HCT116 (cell line): ENCODE data around the gene ICA1. TPM values are rescaled to one million over a fixed set of nuclear protein-coding genes. Genes with fewer than 3 reads are reported as not detected.
A peak's percentile ranks its signal among the peaks of the same experiment; 100 is the strongest.

Experiments
- ATAC-seq: fragments of 200-7000 bp; cut with Tn5 transposase; 2 replicates; pipeline ENCODE4 v1.9.1; 2020; ENCODE audit warnings: mild to moderate bottlenecking, moderate library complexity
- BruUV-seq: library from RNA; stranded (reverse); fragments of 400-500 nt; replicated peaks from 2 replicates; lab custom pipeline; 2021; lab: Mats Ljungman, UMichigan
- CTCF ChIA-PET: fragments of 300-600 bp; sonication (Branson Sonifier 250); formaldehyde crosslinking; loops from one replicate; lab custom pipeline; 2021; ENCODE audit warnings: antibody characterized with exemption; lab: Charles Lee
- POLR2A ChIA-PET: fragments of 300-600, 350-600 bp; sonication (Branson Sonifier 250); formaldehyde crosslinking; loops from one replicate; lab custom pipeline; 2021; ENCODE audit warnings: antibody characterized with exemption; lab: Charles Lee
- RAD21 ChIA-PET, 2 experiments: fragments of 300-600 bp; sonication (Branson Sonifier 250); formaldehyde crosslinking; loops; one replicate each; lab custom pipeline; 2023; ENCODE audit warnings: low total read pairs in 2 of 2; ENCODE audit not compliant: uncharacterized antibody in 2 of 2, unreplicated experiment in 2 of 2, low non-redundant PET in 1 of 2; lab: Charles Lee
- DNase-seq: peaks from one replicate; pipeline ENCODE4 v3.0.0-alpha.2; 2010; ENCODE audit warnings: low read depth, low spot score
- H2AFZ ChIP-seq: fragments of 200-600 bp; shearing (Covaris generic), sonication (generic); 2 replicates; pipeline ENCODE4 v1.6.1; 2017; ENCODE audit warnings: low read depth, mixed run types, mixed read lengths, antibody characterized with exemption, low read length; ENCODE audit not compliant: poor library complexity, severe bottlenecking
- H3K27ac ChIP-seq: 2 replicates; pipeline ENCODE4 v1.5.1; 2012; ENCODE audit warnings: low read depth, low read length
- H3K27me3 ChIP-seq: fragments of 200-600 bp; sonication (generic); 2 replicates; pipeline ENCODE4 v1.6.1; 2016; ENCODE audit warnings: mixed run types, low read length, mixed read lengths; ENCODE audit not compliant: insufficient read depth
- H3K36me3 ChIP-seq, 2 experiments: fragments of 200-500 bp in 1 of 2; fragments of 200-600 bp in 1 of 2; sonication (Bioruptor generic) in 1 of 2; sonication (generic) in 1 of 2; 2 replicates each; pipeline versions ENCODE4 v1.5.1 to v1.6.1; 2014 to 2016; ENCODE audit warnings: low read length in 2 of 2, inconsistent platforms in 1 of 2, mixed read lengths in 1 of 2, mixed run types in 1 of 2; ENCODE audit not compliant: insufficient read depth in 2 of 2, control insufficient read depth in 1 of 2
- H3K4me1 ChIP-seq, 2 experiments: fragments of 200-600 bp in 1 of 2; sonication (generic) in 1 of 2; 2 replicates each; pipeline versions ENCODE4 v1.5.1 to v1.6.1; 2012 to 2017; ENCODE audit warnings: low read length in 2 of 2, inconsistent platforms in 1 of 2, mild to moderate bottlenecking in 1 of 2, mixed read lengths in 1 of 2, mixed run types in 1 of 2, moderate library complexity in 1 of 2; ENCODE audit not compliant: insufficient read depth in 2 of 2, control insufficient read depth in 1 of 2
- H3K4me2 ChIP-seq: fragments of 200-600 bp; sonication (generic); 2 replicates; pipeline ENCODE4 v1.6.1; 2017; ENCODE audit warnings: mixed run types, low read length, mixed read lengths
- H3K4me3 ChIP-seq, 2 experiments: fragments of 200-600 bp in 1 of 2; sonication (generic) in 1 of 2; replicated peaks in 1 of 2; 2 replicates each; pipeline ENCODE4 v1.5.1; 2011 to 2016; ENCODE audit warnings: low read length in 2 of 2, control low read depth in 1 of 2, low read depth in 1 of 2, mild to moderate bottlenecking in 1 of 2, mixed read lengths in 1 of 2, mixed run types in 1 of 2
- H3K79me2 ChIP-seq: fragments of 200-600 bp; sonication (generic); 2 replicates; pipeline ENCODE4 v1.6.1; 2017; ENCODE audit warnings: mild to moderate bottlenecking, mixed run types, low read length, moderate library complexity, mixed read lengths; ENCODE audit not compliant: insufficient read depth
- H3K9ac ChIP-seq: fragments of 200-600 bp; sonication (generic); 2 replicates; pipeline ENCODE4 v1.6.1; 2016; ENCODE audit warnings: low read length, mixed read lengths
- H3K9me2 ChIP-seq: fragments of 200-600 bp; sonication (generic), shearing (Covaris generic); 2 replicates; pipeline ENCODE4 v1.6.1; 2017; ENCODE audit warnings: mixed run types, mild to moderate bottlenecking, moderate library complexity; ENCODE audit not compliant: insufficient read depth
- H3K9me3 ChIP-seq, 2 experiments: fragments of 200-500 bp in 1 of 2; fragments of 200-600 bp in 1 of 2; sonication (Bioruptor generic) in 1 of 2; sonication (generic) in 1 of 2; 2 replicates each; pipeline ENCODE4 v1.6.1; 2014 to 2017; ENCODE audit warnings: low read length in 2 of 2, mixed read lengths in 2 of 2, inconsistent platforms in 1 of 2, low read depth in 1 of 2, mild to moderate bottlenecking in 1 of 2, mixed run types in 1 of 2, moderate library complexity in 1 of 2; ENCODE audit not compliant: control insufficient read depth in 1 of 2, insufficient read depth in 1 of 2
- H4K20me1 ChIP-seq: fragments of 200-600 bp; sonication (generic), shearing (Covaris generic); 2 replicates; pipeline ENCODE4 v1.6.1; 2017; ENCODE audit warnings: mixed run types, mild to moderate bottlenecking, moderate library complexity; ENCODE audit not compliant: insufficient read depth
- ATF3 ChIP-seq: IDR thresholded peaks from 2 replicates; pipeline ENCODE4 v1.6.1; 2012
- CBX3 ChIP-seq: IDR thresholded peaks from 2 replicates; pipeline ENCODE4 v1.6.1; 2012; ENCODE audit warnings: low read depth
- CTCF ChIP-seq, 3 experiments: fragments of 200-600 bp in 1 of 3; sonication (generic) in 1 of 3; IDR thresholded peaks in 2 of 3; conservative IDR thresholded peaks in 1 of 3; 2 replicates each; pipeline ENCODE4 v1.5.1; 2012 to 2017; ENCODE audit warnings: low read depth in 2 of 3, low read length in 2 of 3, antibody characterized with exemption in 1 of 3, borderline replicate concordance in 1 of 3, control low read depth in 1 of 3, mild to moderate bottlenecking in 1 of 3, mixed read lengths in 1 of 3, mixed run types in 1 of 3, moderate library complexity in 1 of 3; ENCODE audit not compliant: insufficient read depth in 1 of 3
- EZH2 ChIP-seq: fragments of 200-600 bp; sonication (generic); IDR thresholded peaks from 2 replicates; pipeline ENCODE4 v1.6.1; 2017; ENCODE audit warnings: antibody characterized with exemption, mixed run types
- EZH2phosphoT487 ChIP-seq: fragments of 200-600 bp; IDR thresholded peaks from 2 replicates; pipeline ENCODE4 v1.6.1; 2018; ENCODE audit warnings: antibody characterized with exemption, borderline replicate concordance
- JUND ChIP-seq: IDR thresholded peaks from 2 replicates; pipeline ENCODE4 v1.6.1; 2012
- MAX ChIP-seq: IDR thresholded peaks from 2 replicates; pipeline ENCODE4 v1.6.1; 2012
- REST ChIP-seq: IDR thresholded peaks from 2 replicates; pipeline ENCODE4 v1.6.1; 2012; ENCODE audit warnings: low read depth
- SIN3A ChIP-seq: IDR thresholded peaks from 2 replicates; pipeline ENCODE4 v1.6.1; 2012; ENCODE audit warnings: low read depth
- SRF ChIP-seq: IDR thresholded peaks from 2 replicates; pipeline ENCODE4 v1.6.1; 2012; ENCODE audit warnings: low read depth
- TCF7L2 ChIP-seq: IDR thresholded peaks from 2 replicates; pipeline ENCODE4 v1.7.0; 2011; ENCODE audit warnings: borderline replicate concordance, inconsistent platforms; ENCODE audit not compliant: insufficient read depth, insufficient read length; ENCODE audit errors: extremely low read depth
- YY1 ChIP-seq: IDR thresholded peaks from 2 replicates; pipeline ENCODE4 v1.6.1; 2011; ENCODE audit warnings: low read length, low read depth, moderate library complexity, mild to moderate bottlenecking; ENCODE audit not compliant: insufficient replicate concordance; ENCODE audit errors: extremely low read depth
- ZFX ChIP-seq: fragments of 450-650 bp; IDR thresholded peaks from 2 replicates; pipeline ENCODE4 v1.6.1; 2017
- ZNF274 ChIP-seq: fragments of 200-500 bp; sonication (Bioruptor generic); IDR thresholded peaks from 2 replicates; pipeline ENCODE4 v1.6.1; 2014; ENCODE audit warnings: mild to moderate bottlenecking, low read depth, low read length, inconsistent platforms
- intact Hi-C: fragments of 100-400 bp; cut with micrococcal nuclease; formaldehyde crosslinking; loops from 2 replicates; pipeline ENCODE4 v1.10.0; 2022
- total RNA-seq: library from RNA; stranded (reverse); gene quantifications from one replicate; pipeline ENCODE4 v1.2.1, GENCODE V29; 2021; ENCODE audit not compliant: unreplicated experiment

Gene ICA1
- total RNA-seq, 1 experiment from 2014 or later, result 16.4 TPM

GRCh38 chr7:8261711-8262695 lies at the start of gene ICA1 (continued):
- TF ChIP-seq TCF7L2, result no peak
- no peak; the same call in 1 of the 2 replicates for TF ChIP-seq ZFX
- no peak for TF ChIP-seq CTCF (IDR thresholded peaks at IDR 0.05 in 2 of 3, conservative IDR thresholded peaks at IDR 0.05 in 1 of 3; ENCODE audit: borderline replicate concordance in 1 of 3, insufficient read depth in 1 of 3, low read depth in 2 of 3, low read length in 2 of 3)
- peak; percentile 85 for TF ChIP-seq SIN3A

- BruUV-seq, result no TSS peak
- H3K9me2 ChIP-seq, result no peaks in the 10 kb centered on the region
- no peak for ATAC-seq
- no peak overlapping the region for H3K4me3 ChIP-seq
- H3K4me1 ChIP-seq, result peaks cover 0 to 2% of the 10 kb centered on the region in 2 experiments; a peak in 1 of 4 replicates
- H3K27ac ChIP-seq, result no peak overlapping the region
- H3K9me3 ChIP-seq, result 0 out of 4 replicates have a peak, but pooled peaks cover 0 to 5% of the 10 kb centered on the region in 2 experiments
- H3K9ac ChIP-seq, result no peak overlapping the region
- no peaks in the 10 kb centered on the region for H3K79me2 ChIP-seq
- no peak overlapping the region for H2AFZ ChIP-seq
- no peak for DNase-seq
- H4K20me1 ChIP-seq, result no peaks in the 10 kb centered on the region
- intact Hi-C loops, result no loop called here
- RAD21 ChIA-PET, result no interaction called here
- H3K4me2 ChIP-seq, result no peak overlapping the region
- H3K36me3 ChIP-seq, result no peaks in the 10 kb centered on the region
- CTCF ChIA-PET, result no interaction called here
- no peaks in the 10 kb centered on the region for H3K27me3 ChIP-seq
- POLR2A ChIA-PET, result no interaction called here
- TF ChIP-seq ZNF274 (no peak), MAX (no peak), JUND (no peak), TCF7L2 (no peak), CBX3 (no peak), REST (no peak), SRF (no peak), CTCF (IDR thresholded peaks at IDR 0.05 in 2 of 3, conservative IDR thresholded peaks at IDR 0.05 in 1 of 3; ENCODE audit: borderline replicate concordance in 1 of 3, insufficient read depth in 1 of 3, low read depth in 2 of 3, low read length in 2 of 3) (no peak), EZH2phosphoT487 (no peak), ATF3 (no peak), YY1 (no peak), EZH2 (no peak)
Measured at GRCh38 chr7:8310876-8311275, 48.9 kb upstream of the ICA1 start.
